ENCODE measurements around the gene TPSD1. TPM values are rescaled to one million over a fixed set of nuclear protein-coding genes. Genes with fewer than 3 reads are reported as not detected.

The TPSD1 gene
- polyA plus RNA-seq, 3 donors = not detected

- Mint-ChIP-seq H3K27ac (no peak overlapping the region), H3K4me1 (no peaks in the 10 kb centered on the region), H3K9me3 (no peaks in the 10 kb centered on the region), H3K27me3 (ENCODE audit: low read depth in 3 of 3) (peaks cover 0 to 1% (median 0%) of the 10 kb centered on the region in 3 donors), H3K36me3 (no peaks in the 10 kb centered on the region), H3K4me3 (no peak overlapping the region)
- H3K27ac ChIP-seq (ENCODE audit: low read depth in 1 of 2, low read length in 2 of 2) = no peak overlapping the region
- H3K9me3 ChIP-seq (replicated peaks in 1 of 2; ENCODE audit: control insufficient read depth in 1 of 2, insufficient read depth in 1 of 2, low read length in 2 of 2) = no peaks in the 10 kb centered on the region
- no peaks in the 10 kb centered on the region for H3K27me3 ChIP-seq (ENCODE audit: control insufficient read depth in 2 of 2, insufficient read depth in 2 of 2, low read length in 2 of 2)
- TF ChIP-seq CTCF (IDR thresholded peaks at IDR 0.05) = no peak
- H3K4me2 ChIP-seq (replicated peaks; ENCODE audit: extremely low read depth, low read length, poor library complexity, severe bottlenecking) = no peak overlapping the region
- H3K4me1 ChIP-seq (ENCODE audit: control insufficient read depth in 1 of 2, insufficient read depth in 2 of 2, low read length in 2 of 2) = no peaks in the 10 kb centered on the region
- no peaks in the 10 kb centered on the region for H3K79me2 ChIP-seq (ENCODE audit: insufficient read depth, low read length)
- H3K9ac ChIP-seq (ENCODE audit: insufficient read depth, low read length, poor library complexity, severe bottlenecking) = no peak overlapping the region
- no peak for DNase-seq
- no peak overlapping the region for H3K4me3 ChIP-seq (replicated peaks in 1 of 3; ENCODE audit: low read depth in 2 of 3, low read length in 3 of 3)
- no peaks in the 10 kb centered on the region for H3K36me3 ChIP-seq (replicated peaks in 1 of 2; ENCODE audit: control insufficient read depth in 1 of 2, insufficient read depth in 2 of 2, low read length in 2 of 2)
- no peaks in the 10 kb centered on the region for H4K20me1 ChIP-seq (ENCODE audit: insufficient read depth, low read length)
- intact Hi-C loops (cut with micrococcal nuclease) = no loop called here
- no peak overlapping the region for H2AFZ ChIP-seq (ENCODE audit: insufficient read depth, low read depth, low read length, poor library complexity, severe bottlenecking)
- 94% methylated on average over 38 of the region's 43 CpGs for WGBS (ENCODE audit: insufficient coverage)
Observed at GRCh38 chr16:1209081-1209480, 46.8 kb upstream of the TPSD1 start.

- Mint-ChIP-seq H3K27me3 (ENCODE audit: low read depth in 3 of 3) (peaks cover 0 to 3% (median 0%) of the 10 kb centered on the region in 3 donors), H3K9me3 (peaks cover 0 to 3% (median 0%) of the 10 kb centered on the region in 7 donors), H3K36me3 (no peaks in the 10 kb centered on the region), H3K4me3 (no peak overlapping the region), H3K27ac (no peak overlapping the region), H3K4me1 (no peaks in the 10 kb centered on the region)
- Histone ChIP-seq H3K9me3 (replicated peaks in 1 of 2; ENCODE audit: control insufficient read depth in 1 of 2, insufficient read depth in 1 of 2, low read length in 2 of 2) (no peaks in the 10 kb centered on the region), H2AFZ (ENCODE audit: insufficient read depth, low read depth, low read length, poor library complexity, severe bottlenecking) (no peak overlapping the region), H3K79me2 (ENCODE audit: insufficient read depth, low read length) (no peaks in the 10 kb centered on the region), H3K4me2 (replicated peaks; ENCODE audit: extremely low read depth, low read length, poor library complexity, severe bottlenecking) (no peak overlapping the region), H3K27me3 (ENCODE audit: control insufficient read depth in 2 of 2, insufficient read depth in 2 of 2, low read length in 2 of 2) (no peaks in the 10 kb centered on the region), H3K4me3 (replicated peaks in 1 of 3; ENCODE audit: low read depth in 2 of 3, low read length in 3 of 3) (no peak overlapping the region), H3K4me1 (ENCODE audit: control insufficient read depth in 1 of 2, insufficient read depth in 2 of 2, low read length in 2 of 2) (no peaks in the 10 kb centered on the region), H4K20me1 (ENCODE audit: insufficient read depth, low read length) (no peaks in the 10 kb centered on the region), H3K27ac (ENCODE audit: low read depth in 1 of 2, low read length in 2 of 2) (no peak overlapping the region), H3K9ac (ENCODE audit: insufficient read depth, low read length, poor library complexity, severe bottlenecking) (no peak overlapping the region), H3K36me3 (replicated peaks in 1 of 2; ENCODE audit: control insufficient read depth in 1 of 2, insufficient read depth in 2 of 2, low read length in 2 of 2) (no peaks in the 10 kb centered on the region)
- intact Hi-C loops (cut with micrococcal nuclease) = loop anchor here in 1 of 2 donors (10.0 kb wide), 1 partner anchor 54 kb away; no protein-coding TSS in a partner anchor
- no peak for DNase-seq
- 94% methylated on average over 12 of the region's 23 CpGs for WGBS (ENCODE audit: insufficient coverage)
- TF ChIP-seq CTCF (IDR thresholded peaks at IDR 0.05) = no peak
Observed at GRCh38 chr16:1210461-1210860, 45.4 kb upstream of the TPSD1 start.
